NT2/D1 (cell line): ENCODE data around the gene PARN.

Experiments
- SUZ12 ChIP-seq: IDR thresholded peaks from 2 replicates; pipeline ENCODE4 v1.6.1; 2011; ENCODE audit not compliant: insufficient read length, insufficient read depth; ENCODE audit errors: extremely low read depth
- YY1 ChIP-seq: IDR thresholded peaks from 2 replicates; pipeline ENCODE4 v1.6.1; 2011; ENCODE audit not compliant: insufficient read length, insufficient read depth
- ZNF274 ChIP-seq: IDR thresholded peaks from 2 replicates; pipeline ENCODE4 v1.6.1; 2011; ENCODE audit warnings: mild to moderate bottlenecking, low read depth, low read length

DNA sequence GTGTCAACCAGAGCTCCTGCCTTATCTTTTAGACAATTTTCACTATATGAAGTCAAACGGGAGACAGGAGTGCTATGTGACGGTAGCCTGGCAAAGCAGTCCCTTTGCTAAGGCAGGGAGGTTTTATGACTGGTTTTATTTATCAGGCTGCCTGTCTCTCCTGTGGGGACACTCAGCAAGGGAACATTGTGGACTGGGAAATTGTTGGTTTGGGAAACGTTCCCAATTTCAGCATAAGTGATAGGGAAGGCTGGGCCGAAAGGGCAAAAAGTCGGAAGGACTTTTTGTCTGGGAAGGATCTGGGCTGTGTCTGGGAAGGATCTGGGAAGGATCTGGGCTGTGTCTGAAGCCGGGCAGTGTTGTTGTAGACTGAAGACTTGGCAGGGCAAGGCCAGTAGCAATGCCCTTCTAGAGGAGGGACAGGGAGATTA is 211.2 kb downstream of the PARN start:
- TF ChIP-seq SUZ12, result no peak
- TF ChIP-seq YY1, result no peak
- TF ChIP-seq ZNF274, result no peak
